Tibial nerve (tissue), 4 donors: Measurements from ENCODE around the gene PDE3B.

Source experiments
- CTCF ChIP-seq, 5 experiments: fragments of 200-600 bp in 3 of 5; fragments of 450-650 bp in 2 of 5; sonication (generic) in 3 of 5; IDR thresholded peaks; one replicate each; pipeline ENCODE4 v1.5.1; 2016 to 2019; ENCODE audit warnings: antibody characterized with exemption in 5 of 5, mild to moderate bottlenecking in 3 of 5, moderate library complexity in 2 of 5
- EP300 ChIP-seq, 2 donors: sonication (generic); formaldehyde crosslinking; IDR thresholded peaks; one replicate each; pipeline ENCODE4 v1.6.1; 2017; ENCODE audit warnings: antibody characterized with exemption in 2 of 2, mild to moderate bottlenecking in 1 of 2
- POLR2A ChIP-seq, 2 donors: fragments of 450-650 bp; IDR thresholded peaks; one replicate each; pipeline ENCODE4 v1.6.1; 2017; ENCODE audit warnings: antibody characterized with exemption in 2 of 2, mild to moderate bottlenecking in 2 of 2, moderate library complexity in 2 of 2

- no peak for TF ChIP-seq POLR2A (IDR thresholded peaks at IDR 0.05)
- no peak for TF ChIP-seq EP300 (IDR thresholded peaks at IDR 0.05)
- no peak for TF ChIP-seq CTCF (IDR thresholded peaks at IDR 0.05)
These were observed 84.1 kb downstream of the PDE3B start for GRCh38 chr11:14727746-14728145.
